Inflammatory macrophage treated with lipopolysaccharide for 4 hours (primary cell): ENCODE measurements around the gene PAF1.
A peak's percentile ranks its signal among the peaks of the same experiment; 100 is the strongest.

Experiments
- DNase-seq: peaks from one replicate; pipeline ENCODE4 v3.0.0-alpha.2; 2020

The PAF1 gene

DNA sequence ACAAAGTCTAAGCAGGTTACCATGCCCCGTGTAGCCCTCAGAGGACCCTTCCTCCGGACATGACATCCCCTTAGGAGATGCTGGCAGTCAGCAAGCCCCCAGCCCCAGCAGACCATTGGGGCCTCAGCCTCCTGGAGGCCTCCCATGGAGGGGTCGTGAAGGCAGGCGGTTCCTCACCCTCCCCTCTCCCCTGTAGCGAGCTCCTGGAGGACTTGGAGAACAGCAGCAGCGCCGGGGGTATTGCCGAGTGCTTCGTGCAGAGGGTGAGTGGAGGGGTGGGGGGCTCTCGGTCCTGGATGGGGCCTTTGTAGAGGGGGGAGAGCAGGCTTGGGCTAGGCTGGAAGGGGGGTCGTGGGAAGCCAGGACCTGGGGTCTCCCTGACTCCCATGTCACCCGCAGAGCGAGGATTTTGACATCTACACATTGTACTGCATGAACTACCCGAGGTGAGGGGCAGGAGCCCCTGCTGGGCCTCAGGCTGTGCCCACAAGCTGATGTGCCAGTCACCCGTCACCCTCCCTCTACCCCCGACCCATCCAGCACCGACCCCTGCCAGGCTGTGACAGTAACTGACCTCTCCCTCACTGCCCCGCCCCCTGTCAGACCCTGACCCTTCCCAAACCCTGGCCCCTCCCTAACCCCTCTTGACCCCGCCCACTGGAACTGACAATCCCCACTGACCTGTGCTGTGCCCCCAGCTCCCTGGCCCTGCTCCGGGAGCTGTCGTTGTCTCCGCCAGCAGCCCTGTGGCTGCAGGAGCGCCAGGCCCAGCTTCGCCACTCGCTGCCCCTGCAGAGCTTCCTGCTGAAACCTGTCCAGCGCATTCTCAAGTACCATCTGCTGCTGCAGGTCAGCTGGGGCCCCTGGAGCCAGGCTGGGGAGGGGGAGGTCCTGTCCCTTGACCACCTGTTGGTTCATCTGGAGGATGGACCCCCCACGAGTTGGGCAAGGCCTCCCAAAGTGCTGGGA, 25.5 kb upstream of the PAF1 start:
- DNase-seq: no peak

DNA sequence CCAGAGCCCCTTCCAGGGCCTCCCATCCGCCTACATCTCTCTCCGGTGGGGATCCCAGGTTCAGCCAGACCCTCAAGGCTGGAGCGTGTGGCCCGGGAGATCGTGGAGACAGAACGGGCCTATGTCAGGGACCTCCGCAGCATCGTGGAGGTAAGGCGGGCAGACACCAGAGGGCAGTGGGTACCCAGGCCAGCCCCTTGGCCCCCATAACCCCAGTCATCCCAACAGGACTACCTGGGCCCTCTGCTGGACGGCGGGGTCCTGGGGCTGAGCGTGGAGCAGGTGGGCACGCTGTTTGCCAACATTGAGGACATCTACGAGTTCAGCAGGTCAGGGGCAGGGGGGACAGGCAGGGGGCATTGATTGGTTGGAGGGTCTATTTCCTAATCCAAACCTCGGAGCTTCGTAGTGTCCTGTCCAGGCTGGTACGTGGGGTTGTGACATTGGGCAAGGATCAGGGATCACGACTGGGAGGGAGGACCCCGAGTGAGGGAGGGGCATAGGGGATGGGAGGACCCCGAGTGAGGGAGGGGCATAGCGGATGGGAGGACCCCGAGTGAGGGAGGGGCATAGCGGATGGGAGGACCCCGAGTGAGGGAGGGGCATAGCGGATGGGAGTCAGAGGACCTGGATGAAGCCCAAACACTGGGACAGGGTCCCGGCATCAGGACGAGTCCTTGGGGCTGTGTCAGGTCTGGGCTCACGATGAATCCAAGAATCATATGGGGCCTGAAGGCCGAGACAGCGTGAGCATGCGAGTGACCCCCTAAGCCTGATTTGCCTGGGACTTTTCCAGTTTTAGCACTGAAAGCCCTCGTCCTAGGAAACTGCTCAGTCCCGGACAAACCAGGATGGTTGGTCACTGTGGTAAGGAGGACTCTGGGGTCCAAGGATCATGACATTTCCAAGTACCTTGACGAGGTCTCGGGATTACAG, 24.5 kb upstream of the PAF1 start:
- DNase-seq: no peak

DNA sequence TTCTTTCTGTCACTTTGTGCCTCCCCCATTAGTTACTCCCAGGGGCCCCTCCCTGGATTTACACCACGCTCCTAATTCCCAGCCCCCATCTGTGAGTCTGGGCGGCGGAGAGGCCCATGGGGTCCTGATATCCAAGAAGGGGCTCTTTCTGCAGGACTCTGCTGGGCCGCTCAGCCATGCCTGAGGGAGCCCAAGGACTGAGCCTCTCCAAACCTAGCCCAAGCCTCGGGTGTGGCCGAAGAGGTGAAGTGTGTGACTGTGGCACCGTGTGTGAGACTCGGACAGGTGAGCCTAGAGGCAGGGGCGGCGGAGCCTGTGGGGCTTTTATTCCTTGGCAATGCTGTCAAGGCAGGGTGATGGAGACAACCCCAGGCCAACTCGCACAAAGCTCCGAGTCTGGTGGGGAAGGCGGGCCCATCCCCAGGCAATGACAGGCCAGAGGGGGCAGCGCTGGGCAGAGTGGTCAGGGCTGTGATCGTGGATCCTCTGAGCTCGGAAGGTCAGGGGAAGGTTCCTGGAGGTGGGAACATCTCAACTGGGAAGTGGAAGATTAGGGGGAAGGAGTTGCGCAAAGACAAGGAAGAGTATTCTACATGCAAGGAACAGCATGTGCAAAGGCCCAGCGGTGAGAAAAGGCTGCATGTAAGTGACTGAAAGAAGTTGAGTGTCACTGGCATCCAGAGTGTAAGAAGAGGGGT, 23.2 kb upstream of the PAF1 start:
- no peak for DNase-seq

DNA sequence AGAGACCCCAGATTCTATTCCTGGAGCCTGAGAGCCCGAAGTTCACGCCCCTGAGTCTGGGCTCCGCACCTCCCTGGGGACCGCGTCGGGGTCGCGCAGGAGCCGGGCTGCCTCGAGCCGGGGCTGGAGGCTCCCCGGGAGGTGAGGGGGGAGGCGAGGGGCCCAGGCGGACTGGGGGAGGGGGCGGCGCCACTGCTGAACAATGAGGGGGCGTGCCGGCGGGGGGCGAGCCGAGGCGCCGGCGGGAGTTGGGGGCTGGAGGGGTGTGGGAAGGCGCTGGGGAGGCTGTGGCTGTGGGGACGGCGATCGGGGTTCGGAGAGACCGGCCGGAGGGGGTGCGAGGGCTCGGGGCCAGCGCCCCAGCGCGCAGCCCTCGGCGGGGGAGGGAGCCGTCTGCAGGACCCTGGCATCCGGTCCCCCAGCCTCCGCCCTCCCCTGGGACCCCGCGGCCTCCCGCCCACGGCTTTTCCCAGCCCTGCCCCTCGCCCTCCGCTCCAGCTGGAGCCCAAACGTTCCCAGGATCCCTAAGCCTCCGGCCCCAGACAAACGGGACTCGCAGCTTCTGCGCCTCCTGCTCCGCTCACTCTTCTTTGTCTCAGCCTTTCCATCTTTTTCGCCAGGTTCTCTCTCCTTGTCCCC, 22.5 kb upstream of the PAF1 start:
- DNase-seq: no peak

DNA sequence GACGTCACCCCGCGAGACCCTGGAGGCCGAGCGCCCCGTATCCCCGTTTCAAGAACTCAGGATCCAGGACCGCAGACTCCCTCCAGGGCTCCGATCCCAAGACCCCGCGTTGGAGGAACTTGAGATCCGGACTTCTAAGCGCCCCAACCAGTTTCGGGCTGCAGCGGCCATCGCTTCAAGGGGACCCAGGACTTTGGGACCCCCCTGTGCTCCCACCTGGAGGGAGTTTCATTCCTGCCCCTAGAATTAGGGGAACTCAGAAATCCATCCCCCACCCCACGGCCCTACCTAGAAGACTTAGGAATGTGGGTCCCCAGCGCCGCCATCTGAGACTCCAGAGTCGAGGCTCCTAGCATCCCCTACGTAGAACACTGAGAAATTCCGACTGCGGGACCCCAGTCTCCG, 22.0 kb upstream of the PAF1 start:
- DNase-seq: no peak

DNA sequence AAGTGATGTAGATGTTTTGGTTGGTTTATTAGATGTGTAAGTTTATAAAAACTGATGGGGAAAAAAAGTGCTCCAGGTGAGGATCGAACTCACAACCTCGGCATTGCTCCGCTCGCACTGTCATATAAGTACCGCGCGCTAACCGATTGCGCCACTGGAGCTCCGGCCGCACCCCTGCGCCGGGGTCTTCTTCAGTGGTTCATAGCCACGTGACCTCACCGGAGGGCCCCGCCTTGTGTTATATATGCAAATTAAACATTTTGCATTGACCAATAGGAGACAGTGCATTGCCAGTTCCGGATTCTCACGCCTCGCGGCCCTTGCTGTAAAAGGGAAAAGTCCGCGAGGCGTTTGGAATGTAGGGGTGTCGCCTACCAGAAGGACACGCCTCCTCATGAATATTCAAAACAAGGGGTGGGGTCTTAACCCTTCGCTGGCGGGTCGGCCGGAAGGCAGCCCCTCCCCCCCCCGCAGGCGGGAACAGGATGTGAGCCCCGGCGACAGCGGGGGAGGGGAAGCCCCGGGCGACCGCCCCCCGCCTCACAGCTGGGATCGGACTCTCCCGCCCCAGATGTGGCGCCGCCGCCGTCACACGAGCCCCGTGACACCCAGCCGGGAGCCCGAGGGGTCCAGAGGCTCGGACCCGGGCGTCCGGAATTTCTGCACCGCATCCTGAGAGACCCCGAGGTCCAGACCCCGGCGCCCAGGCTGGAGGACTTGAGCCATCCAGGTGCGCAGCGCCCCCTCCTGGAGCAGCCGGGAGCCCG, 21.4 kb upstream of the PAF1 start, which contains the start of gene PLEKHG2:
Gene PLEKHG2 (plus strand): TSS at position 570 of the 767 bp plus-strand sequence. CDS start 1,418 bp downstream, outside the sequence.
- DNase-seq: peak; percentile 100

DNA sequence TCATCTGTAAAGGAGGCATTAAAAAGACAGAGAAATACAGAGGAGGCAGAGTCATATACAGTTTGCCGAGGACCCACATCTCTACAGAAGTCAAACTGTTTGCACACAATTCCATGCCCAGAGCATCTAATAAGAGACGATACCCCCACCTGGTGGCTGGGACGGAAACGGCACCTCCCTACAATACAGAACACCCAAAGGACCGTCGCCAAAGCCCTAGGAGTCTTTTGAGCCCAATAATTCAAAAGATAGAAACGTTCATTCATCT, 20.9 kb upstream of the PAF1 start:
- DNase-seq: peak; percentile 92

DNA sequence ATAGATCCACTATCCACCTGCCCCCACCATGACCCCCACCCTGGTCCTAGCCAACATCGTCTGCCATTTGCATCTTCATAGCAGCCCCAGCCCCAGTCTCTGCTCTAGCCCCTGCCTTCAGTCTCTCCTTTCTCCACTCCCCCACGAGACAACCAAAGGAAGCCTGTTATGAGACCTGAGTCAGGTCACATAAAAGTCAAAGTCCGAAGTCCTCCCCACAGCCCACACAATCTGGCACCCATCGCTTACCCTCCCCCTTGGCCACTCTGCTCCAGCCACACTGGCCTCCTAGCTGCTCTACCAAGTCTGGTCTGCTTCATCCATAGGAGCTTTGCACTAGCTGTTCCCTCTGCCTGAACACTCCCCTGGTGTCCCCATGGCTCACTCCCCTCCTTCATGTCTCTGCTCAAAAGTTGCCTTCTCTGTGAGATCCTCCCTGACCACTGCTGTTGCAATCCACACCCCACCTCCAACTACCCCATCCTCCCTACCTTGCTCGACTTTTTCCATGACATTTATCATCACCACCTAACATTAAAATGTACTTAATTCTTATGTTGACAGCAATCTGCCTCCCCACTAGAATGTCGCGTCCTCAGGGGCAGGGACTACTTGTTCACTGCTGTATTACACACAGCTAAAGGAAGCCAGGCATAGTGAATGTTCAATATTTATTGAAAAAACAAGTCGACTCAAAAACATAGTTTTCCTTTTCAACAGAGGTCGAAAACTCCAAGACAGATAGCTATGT, 20.4 kb upstream of the PAF1 start:
- peak; percentile 25 for DNase-seq

DNA sequence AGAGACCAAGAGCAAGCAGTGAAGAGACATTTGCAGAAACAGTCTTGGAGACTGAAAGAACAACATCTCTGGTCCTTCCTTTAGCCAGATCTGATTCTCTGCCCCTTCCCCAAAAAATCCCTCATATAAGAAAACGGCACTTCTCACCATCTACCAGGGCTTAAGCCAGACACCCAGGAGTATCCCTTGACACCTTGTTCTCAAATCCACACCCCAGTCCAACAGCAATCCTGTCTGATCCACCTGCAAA, 19.9 kb upstream of the PAF1 start:
- no peak for DNase-seq

DNA sequence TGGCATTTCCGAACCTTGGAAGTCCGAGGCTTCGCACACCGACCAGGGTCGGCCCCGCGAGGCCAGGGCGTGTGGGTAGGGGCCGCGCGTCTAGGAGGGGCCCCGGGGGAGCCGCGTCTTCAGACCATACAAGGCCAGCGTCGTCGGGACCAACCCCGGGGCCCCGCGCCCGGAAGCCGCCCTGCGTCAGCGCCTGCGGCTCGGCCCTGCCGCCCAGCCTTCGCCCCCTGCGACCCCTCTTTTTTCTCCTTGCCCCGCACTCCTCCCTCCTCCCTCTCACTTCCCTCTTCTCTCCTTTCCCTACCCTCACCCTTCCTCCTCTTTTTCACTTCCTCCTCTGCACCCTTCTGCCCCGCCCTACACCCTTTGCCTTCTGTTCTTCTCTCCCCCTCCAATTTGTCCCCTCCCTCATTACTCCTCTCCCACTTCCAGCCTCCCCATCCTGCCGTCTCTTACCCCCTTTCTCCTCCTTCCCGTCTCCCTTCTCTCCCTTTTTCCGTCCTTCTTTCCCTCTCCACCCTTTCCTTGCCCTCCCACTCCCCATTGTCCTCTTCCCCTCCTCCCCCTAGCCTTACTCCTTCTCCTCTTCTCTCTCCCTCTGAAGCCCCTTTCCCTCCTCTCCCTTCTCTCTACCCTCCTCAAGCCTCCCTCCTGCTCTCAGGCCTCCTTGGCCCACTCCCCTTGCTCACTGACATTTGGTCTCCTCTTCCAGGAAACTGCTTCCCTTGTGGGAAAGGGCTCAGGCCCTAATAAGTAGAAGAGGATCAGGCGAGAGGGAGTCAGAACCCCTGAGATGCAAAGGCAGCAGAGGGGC, 19.3 kb upstream of the PAF1 start:
- peak; percentile 71 for DNase-seq

DNA sequence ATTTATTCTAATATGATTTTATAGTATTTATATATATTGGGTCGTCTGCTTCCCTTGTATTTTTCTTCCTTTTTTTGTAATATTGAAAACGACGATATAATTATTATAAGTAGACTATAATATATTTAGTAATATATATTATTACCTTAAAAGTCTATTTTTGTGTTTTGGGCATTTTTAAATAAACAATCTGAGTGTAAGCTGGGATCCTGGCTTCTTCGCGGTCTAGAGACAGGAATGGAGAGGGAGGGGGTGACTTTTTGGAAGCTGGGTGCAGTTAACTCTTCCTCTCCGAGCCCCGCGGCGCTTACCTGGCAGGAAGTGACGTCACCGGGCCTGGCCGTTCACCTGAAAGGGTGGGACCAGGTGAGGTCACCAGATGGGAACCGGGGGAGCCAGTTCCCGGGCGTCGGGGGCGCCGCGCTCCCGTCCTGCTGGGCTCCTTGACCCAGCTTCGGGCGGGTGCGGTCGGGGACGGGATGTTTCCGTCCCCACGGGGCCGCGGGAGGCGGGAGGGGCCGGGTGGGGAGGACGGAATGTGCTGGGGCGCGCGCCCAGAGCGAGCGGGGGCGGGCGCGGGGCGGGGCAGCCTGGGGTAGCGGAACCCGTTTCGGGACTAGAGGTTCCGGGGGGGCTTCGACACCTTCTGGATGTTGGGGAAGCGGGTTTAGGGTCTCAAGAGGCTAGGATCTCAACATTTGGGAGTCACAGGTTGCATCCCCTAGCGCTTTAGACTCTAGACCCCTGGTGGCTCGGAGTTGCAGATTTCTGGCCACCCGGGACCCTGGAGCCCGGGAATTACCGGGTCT, 18.5 kb upstream of the PAF1 start:
- peak; percentile 73 for DNase-seq

DNA sequence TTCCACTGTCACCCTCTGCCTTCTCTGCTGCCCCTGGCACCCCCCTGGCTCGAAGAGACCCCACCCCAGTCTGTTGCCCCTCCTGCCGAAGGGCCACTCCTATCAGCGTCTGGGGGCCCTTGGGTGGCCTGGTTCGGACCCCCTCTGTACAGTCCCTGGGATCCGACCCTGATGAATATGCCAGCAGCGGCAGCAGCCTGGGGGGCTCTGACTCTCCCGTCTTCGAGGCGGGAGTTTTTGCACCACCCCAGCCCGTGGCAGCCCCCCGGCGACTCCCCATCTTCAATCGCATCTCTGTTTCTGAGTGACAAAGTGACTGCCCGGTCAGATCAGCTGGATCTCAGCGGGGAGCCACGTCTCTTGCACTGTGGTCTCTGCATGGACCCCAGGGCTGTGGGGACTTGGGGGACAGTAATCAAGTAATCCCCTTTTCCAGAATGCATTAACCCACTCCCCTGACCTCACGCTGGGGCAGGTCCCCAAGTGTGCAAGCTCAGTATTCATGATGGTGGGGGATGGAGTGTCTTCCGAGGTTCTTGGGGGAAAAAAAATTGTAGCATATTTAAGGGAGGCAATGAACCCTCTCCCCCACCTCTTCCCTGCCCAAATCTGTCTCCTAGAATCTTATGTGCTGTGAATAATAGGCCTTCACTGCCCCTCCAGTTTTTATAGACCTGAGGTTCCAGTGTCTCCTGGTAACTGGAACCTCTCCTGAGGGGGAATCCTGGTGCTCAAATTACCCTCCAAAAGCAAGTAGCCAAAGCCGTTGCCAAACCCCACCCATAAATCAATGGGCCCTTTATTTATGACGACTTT, 17.7 kb upstream of the PAF1 start:
- DNase-seq: no peak

DNA sequence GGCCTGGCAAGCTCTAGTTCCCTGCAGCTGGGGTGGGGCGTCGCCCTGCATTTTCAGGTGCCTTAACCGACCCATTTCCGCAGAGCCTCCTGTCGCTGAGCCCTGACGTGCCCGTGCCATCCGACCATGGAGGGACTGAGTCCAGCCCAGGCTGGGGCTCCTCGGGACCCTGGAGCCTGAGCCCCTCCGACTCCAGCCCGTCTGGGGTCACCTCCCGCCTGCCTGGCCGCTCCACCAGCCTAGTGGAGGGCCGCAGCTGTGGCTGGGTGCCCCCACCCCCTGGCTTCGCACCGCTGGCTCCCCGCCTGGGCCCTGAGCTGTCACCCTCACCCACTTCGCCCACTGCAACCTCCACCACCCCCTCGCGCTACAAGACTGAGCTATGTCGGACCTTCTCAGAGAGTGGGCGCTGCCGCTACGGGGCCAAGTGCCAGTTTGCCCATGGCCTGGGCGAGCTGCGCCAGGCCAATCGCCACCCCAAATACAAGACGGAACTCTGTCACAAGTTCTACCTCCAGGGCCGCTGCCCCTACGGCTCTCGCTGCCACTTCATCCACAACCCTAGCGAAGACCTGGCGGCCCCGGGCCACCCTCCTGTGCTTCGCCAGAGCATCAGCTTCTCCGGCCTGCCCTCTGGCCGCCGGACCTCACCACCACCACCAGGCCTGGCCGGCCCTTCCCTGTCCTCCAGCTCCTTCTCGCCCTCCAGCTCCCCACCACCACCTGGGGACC, 16.9 kb upstream of the PAF1 start:
- DNase-seq: no peak

DNA sequence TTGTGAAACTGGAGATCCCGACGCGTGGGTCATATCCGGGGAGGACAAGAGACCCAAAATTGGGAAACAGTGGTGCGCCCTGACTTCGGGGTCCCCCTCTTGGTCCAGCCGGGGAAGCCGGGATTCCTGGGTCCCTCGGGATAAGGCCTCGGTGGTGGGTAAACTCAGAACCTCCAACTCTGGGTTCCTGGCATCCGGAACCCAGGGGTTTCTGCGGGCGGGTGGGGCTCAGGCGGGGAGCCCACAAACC, 16.4 kb upstream of the PAF1 start:
- peak; percentile 70 for DNase-seq

DNA sequence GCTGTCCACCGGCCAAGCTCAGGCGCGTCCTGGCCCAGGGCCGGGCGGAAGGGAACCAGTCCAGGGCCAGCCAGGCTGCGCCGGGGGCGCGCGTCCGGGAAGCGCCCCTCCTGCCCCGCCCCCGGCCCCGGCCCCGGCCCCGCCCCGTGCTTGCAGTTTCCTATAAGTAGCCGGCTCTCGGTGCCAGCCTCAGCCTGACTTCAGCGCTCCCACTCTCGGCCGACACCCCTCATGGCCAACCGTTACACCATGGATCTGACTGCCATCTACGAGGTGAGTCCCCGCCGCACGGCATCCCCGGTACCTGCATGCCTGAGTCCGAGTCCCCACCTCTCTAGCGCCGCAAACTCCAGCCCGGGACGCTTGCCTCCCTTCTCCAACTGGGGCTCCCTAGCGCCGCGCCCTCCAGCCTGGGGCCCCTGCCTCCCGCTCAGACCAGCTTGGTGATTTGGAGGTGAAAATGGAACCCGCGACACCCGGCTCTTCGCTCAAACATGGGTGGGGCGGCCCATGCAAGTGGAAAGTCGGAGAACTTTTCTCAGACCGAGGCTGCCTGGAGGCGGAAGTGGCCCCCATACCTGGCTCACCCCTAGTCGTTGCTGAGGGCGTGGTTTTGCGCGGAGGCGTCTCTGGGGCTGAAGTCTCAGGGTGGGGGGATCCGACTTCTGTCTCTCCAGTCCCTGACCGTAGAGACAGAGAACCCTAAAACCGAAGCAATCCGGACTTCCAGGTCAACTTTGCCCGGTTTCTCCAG, 15.9 kb upstream of the PAF1 start, which contains the start of gene ZFP36:
Gene ZFP36 (plus strand): TSS at position 192 of the 754 bp plus-strand sequence. CDS start 58 bp downstream, at position 250.
- DNase-seq: peak; percentile 87

DNA sequence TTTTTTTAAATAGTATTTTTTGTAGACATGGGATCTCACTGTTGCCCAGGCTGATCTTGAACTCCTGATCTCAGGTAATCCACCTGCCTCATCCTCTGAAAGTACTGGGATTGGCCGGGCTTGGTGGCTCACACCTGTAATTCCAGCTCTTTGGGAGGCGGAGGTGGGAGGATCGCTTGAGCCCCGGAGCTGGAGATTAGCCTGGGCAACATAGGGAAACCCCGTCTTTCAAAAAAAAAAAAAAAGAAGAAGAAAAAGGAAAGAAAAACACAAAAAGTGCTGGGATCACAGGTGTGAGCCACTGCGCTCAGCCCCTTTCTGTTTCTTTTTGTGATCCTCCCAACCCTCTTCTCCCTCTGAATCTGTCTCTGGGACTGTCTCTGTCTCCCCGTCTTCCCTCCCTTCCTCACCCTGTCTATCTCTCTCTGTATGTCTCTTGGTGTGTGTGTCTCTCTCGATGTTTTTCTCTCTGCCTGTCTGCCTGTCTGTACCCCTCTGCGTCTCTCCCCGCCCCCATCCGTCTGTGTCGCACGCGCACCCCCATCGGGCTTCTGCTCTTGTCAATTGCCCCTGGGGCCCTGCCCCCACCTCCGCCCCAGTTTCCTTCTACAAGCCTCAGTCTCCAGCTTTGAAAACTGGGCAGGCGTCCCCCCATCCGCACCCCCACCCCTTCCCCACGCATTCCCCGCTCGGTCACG, 15.2 kb upstream of the PAF1 start:
- no peak for DNase-seq
